Fibroblast of skin of left biceps (primary cell): ENCODE data around the gene CDK18.

Experiments used
- DNase-seq, 2 experiments: peaks; one replicate each; pipeline ENCODE4 v3.0.0-alpha.2; 2013; ENCODE audit warnings: low read depth in 2 of 2

Gene CDK18

DNA sequence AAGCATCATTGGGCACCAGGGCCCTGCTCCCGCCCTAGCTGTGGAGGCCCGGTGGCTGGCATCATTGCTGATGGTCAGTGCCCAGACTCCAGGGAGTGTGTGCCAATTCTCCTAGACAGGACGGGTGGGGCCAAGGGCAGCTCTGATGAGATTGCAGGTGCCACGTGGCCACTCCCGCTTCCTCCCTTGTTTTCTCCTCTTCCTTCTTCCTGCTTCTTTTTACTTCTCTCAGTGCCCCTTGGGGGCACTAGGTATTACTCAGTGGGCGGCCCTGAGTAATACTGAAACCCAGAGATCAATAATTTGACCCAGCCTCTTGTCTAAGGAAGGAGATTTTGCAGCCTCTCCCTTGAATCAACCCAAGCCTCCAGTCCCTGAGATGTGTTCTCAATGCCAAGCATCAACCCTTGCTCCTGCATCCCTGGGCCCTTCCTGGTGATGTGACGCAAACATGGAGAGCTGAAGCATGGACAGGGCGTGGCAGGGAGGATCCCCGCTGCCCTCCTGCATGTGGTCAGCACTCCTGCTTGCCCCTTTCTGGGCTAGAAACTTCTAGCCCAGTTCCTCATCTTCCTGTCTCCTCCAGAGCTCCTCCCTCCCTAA lies 32.4 kb downstream of the CDK18 start:
- no peak for DNase-seq

DNA sequence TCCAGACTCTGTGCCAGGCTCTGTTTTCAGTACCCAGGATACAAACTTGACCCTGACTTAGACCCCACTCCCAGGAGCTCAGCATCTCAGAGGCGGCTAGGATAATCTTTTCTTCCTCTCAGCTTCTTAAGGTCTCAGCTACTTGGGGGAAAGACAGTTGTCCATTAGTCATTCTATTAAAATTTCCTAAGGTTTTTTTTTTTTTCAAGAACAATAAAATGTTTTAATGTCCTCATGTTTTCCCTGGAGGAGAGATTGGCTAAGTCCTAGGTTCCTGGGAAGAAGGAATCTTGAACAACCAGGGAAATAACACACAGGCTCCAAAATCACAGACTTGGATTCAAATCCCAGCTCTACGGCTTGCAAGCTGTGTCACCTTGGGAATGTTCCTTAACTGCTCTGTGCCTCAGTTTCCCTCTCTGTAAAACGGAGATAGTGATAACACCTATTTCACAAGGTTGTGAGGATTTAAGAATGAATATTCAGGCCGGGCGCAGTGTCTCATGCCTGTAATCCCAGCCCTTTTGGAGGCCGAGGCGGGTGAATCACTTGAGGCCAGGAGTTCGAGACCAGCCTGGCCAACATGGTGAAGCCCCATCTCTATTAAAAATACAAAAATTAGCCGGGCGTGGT lies 33.0 kb downstream of the CDK18 start:
- DNase-seq, result no peak

- DNase-seq, result no peak
Measured at GRCh38 chr1:205538235-205538840, 33.9 kb downstream of the CDK18 start.

DNA sequence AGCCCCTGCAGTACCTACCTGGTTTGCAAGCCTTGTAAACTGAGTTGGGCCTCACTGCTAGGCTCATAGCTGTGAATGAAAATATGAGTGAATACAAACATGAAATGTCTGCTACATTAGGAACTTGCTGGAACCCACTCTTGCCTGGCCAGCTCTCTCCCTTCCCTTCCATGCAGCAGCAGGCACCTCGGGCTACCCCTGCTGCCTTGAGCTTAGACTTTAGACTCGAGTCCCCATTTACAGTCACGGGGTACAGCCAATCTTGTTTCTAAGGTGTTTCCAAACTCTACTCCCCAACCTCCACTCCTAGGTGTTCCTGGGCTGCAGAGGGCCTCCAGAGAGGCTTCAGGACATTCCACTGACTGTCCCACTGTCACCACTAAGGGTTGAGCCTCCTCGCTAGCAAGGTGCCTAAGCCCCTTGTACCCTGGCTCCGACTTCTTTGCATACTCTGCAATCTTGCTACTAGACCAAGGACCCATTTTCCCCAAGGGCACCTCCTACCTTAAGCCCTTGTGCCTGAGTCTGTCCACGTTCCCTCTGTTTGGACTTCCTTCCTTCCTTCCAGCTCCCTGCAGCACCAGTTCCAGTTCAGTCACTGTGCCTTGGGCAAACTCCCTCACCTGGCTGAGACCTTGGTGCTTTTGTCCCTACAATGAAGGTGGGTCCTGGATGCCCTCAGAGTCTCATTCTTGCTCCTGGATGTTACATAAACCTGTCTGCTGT lies 36.9 kb downstream of the CDK18 start:
- no peak for DNase-seq

DNA sequence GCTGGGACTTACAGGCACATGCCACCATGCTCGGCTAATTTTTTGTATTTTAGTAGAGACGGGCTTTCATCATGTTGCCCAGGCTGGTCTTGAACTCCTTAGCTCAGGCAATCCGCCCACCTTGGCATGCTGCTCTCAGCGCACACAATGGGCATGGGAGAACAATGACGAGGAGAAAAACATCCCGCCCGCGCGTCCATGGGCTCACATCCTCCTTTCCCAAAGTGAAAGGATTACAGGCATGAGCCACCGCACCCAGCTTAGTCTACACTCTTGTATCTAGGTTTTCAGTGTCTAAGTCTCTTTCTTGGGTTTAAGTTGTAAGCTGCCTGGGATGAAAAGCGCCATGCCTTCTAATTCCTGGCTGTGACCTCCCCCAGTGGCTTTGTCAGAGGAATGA lies 37.9 kb downstream of the CDK18 start:
- DNase-seq, result no peak

GRCh38 chr1:205543351-205544301 lies 39.2 kb downstream of the CDK18 start:
- peak; percentile 51 to 52 for DNase-seq

DNA sequence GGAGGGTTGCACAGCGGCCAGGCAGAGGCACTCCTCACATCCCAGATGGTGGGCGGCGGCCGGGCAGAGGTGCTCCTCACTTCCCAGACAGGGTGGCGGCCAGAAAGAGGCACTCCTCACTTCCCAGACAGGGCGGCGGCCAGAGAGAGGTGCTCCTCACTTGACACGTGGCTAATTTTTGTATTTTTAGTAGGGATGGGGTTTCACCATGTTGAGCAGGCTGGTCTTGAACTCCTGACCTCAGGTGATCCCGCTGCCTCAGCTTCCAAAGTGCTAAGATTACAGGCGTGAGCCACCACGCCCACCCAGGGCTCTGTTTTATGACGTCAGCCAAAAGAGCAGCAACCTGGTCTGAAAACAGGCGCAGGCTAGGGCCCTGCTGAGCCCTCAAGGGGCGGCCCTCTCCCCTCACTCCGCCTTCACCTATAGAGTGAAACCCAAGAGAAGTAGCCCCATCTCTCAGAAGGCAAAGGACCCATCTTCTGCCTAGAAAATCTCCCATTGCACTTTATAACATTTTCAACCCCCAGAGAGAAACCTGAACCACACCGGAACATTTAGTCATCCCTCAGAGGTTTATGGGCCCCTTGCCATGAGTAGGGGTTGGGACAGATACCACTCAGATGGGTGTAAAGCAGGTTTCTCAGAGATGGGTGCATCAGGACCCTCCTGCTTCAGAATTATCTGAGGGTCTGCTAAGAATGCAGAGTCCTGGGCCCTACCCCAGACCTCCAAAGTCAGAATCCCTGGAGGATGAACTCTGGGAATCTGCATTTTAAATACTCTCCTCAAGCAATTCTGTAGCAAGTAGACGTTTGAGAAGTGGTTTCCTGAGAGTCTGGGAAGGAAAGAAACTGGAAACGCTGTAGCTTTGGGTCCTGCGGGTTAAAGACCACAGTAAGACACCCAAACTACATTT lies 40.8 kb downstream of the CDK18 start:
- no peak for DNase-seq

DNA sequence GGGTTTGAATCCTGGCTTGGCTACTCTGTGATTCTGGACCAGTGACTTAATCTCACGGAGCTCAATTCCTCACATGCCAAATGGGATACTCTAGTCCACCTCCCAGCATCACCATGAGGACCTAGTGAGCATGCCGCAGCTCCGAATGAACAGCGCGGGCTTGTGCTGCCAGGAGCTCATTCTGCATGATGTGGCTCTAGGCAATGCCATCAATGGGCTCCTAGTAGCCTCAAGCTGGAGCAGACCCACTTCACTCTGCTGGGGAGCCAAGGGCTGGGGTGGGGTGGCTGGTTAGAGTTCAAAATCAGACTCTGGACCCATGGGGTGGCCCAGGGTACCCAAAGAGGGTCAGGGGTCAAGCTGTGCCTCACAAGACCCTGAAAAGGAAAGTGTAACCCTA lies 41.5 kb downstream of the CDK18 start:
- DNase-seq, result no peak

DNA sequence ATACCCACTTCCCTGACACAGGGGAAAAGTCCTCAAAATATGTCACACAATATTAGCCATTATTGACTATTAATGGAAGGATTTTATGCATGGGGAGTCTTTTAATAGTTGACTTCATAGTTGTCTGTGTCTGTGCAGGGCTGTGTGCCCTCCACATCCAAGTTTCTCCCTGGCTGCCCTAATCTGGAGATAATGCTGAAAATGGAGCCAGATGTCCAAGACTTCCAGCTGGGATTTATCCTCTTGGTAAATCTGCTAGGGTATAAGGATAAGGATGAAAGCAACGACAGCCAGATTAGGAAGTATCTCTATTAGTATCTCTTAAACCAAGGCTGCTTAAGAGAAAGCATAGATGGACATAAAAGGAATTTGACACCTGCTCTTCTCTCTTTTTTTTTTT lies 42.1 kb downstream of the CDK18 start:
- no peak for DNase-seq

DNA sequence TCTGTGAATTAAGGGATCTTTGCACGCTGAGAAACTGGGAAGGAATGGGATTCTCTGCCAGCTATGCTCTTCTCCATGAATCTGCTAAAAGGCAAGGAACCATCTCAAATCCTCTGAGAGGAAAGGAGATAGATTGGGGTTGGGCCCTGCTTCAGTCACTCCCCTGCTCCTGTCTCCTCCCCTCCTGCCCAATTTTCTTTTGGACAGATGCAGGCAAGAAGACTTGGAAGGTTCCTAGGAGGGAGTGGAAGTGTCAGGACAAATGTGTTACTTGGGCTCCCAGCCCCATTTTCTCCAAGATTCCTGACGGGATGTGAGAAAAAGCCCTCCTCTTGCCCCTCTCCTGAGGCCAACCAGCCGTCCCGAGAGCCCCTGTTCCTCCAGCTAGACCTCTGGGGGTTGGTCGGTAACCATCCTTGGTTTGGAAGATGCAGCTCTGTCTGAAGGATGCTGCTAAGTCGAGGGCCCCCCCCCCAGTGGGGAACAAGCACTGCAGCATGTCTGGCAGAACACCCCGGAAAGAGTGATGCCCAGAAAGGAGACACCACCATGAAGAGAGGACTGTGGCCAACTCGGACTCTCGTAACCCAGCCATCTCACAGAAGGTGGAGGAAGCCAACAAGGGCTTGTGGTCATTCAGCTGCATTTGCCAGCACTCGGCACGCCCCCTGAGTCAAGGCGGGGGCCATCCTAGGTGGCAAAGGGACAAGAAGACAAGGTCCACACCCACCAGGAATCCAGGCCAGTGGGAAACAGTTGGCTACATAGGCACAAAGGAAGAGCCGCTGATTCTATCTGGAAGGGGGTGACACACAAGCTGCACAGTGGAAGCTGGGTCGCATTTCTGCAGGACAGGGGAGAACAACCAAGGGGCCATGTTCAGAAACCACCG lies 43.7 kb downstream of the CDK18 start:
- no peak for DNase-seq

DNA sequence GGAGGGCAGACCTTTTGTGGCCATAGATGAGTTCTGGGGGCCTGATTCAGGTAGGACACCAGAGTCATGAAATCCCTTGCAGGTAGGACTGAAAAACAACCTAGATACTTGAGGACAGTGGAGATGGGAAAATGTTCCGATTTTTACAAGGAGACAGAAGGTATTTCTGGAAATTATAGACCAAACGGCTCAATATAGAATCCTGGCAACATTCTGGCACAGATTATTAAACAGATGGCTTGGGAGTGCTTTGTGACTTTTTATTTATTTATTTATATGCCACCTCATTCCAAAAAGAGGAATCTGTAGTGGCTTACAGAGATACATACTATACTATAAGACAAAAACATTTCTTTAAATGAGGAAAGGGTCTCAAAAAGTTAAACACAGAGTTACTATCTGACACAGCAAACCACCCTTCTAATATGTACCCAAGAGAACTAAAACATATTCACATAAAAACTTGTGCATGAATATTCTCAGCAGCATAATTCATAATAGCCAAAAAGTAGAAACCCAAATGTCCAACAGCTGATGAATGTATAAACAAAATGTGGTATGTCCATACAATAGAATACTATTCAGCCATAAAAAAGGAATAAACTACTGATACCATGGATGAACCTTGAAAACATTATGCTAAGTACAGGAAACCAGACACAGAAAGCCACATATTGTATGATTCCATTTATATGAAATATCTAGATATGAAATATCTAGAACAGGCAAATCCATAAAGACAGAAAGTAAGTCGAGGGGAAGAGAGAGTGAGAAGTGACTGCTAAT lies 49.8 kb downstream of the CDK18 start:
- no peak for DNase-seq

DNA sequence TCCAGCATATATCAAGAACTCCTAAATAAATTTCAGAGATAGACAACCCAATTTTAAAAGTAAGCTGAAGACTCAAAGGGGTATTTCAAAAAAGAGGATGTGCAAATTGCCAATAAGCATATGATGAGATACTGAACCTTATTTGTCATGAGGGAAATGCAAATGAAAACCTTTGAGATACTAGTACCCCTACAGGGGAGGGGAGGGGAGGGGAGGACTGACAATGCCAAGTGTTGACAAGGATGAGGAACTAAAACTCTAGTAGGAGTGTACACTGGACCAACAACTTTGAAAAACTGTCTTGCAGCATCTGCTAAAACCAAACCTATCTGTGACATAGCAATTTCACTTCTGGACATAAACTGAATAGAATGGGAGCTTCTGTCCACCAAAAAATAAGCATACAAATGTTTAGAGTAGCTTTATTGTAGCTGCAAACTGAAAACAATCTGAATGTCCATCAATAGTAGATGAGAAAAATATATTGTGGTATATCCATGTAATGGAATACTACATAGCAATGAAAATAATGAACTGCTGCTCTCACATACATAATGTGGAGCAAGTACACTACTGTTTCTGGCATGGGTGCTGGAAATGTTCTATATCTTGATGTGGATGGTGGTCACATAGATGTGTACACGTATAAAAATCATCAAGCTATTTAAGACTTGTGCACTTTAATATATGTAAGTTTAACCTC lies 57.2 kb downstream of the CDK18 start:
- no peak for DNase-seq

DNA sequence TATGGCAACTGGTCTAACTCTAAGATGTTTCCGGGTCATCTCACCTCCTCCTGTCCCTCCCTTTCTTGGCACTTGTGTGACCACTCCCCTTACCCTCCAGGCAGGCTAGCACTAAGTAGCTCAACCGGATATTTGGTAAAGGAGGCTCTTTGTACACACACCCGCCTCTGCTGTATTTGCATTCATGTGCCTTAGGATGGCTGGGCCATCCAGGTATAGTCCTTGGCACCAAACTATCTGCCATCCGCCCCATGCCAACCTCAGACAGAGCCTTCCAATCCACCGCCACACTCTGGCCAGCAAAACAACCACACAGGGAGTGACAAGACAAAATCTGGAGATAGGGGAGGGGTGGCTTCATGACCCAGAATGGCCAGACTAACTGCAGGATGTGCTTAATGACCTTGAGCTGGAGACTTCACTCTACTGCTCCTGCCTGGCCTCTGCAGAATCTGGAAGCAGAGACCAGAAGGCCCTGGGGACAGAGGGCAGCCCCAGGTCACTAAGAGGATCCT lies 59.5 kb downstream of the CDK18 start:
- DNase-seq, result no peak

DNA sequence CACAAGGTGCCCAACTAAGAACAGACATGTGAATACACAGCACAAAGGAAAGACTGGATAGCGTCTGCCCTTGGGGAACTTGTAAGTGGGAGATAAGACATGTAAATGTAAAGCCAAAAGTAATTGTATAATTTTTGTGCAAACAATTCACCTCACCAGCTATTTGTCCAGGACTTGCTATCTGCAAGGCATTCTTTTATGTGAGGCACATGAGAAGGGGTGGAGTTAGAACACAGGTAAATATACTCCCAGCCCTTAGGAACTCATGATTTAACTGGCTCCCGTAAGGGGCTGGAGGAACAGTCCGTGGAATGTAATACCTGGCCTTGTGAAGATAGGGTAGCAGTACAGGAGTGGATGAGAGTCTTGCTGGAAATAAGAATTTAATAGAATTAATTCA lies 61.3 kb downstream of the CDK18 start:
- DNase-seq, result no peak

DNA sequence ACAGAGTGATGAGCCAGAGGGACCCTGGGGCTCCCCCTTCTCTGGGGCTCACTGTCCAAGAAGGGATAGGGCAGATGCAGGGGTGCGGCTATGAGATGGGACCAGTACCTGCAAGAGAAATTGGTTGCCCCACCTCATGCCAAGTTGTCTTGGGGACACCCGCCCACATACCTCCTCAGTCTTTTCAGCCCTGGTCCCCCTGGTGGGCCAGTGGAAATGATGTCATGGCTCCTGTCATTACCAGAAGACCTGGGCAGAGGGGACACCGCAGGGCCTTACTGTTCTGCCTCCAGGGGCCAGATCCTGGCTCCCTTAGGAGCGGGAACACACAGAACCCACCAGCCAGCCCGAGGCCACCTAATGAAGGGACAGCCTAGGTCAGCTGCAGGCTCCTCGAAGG lies 63.2 kb downstream of the CDK18 start:
- DNase-seq, result no peak

DNA sequence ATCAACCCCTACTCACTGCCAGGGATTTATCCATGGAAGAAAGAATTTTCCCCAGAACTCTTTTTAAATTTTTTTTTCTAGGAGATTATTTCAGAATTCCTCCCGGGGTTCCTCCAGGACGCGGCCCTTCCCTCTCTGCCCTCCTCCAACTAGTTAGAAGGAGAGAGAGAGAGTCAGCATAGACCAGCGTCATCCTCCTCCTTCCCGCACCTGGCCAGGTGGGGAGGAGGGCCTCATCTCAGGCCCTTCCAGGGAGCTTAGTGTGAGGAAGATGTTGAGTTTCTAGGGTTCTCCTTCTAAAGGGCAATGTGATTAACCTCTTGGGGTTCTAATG lies 63.6 kb downstream of the CDK18 start:
- no peak for DNase-seq

- no peak for DNase-seq
Measured at GRCh38 chr1:205568469-205569361, 64.2 kb downstream of the CDK18 start.
